SK-N-SH (cell line): ENCODE measurements around the gene LNX2. TPM values are rescaled to one million over a fixed set of nuclear protein-coding genes. Genes with fewer than 3 reads are reported as not detected.
A peak's percentile ranks its signal among the peaks of the same experiment; 100 is the strongest.

Experiments used
- CTCF ChIA-PET: fragments of 300-600, 350-600 bp; formaldehyde crosslinking; extraction: SDS; loops from one replicate; lab custom pipeline; 2021; lab: Yijun Ruan, JAX
- POLR2A ChIA-PET: fragments of 350-600 bp; sonication (Branson Sonifier 250); formaldehyde crosslinking; extraction: SDS; loops from one replicate; lab custom pipeline; 2020; ENCODE audit warnings: antibody characterized with exemption, inconsistent platforms; lab: Yijun Ruan, JAX
- DNase-seq: peaks from one replicate; pipeline ENCODE4 v3.0.0; 2012
- H2AFZ ChIP-seq: fragments of 200-600 bp; sonication (generic); 2 replicates; pipeline ENCODE4 v1.8.1; 2016; ENCODE audit warnings: antibody characterized with exemption, mild to moderate bottlenecking, low read depth
- H3F3A ChIP-seq: fragments of 200-600 bp; sonication (generic); replicated peaks from 2 replicates; pipeline ENCODE3; 2016; ENCODE audit warnings: antibody characterized with exemption, mild to moderate bottlenecking; ENCODE audit not compliant: insufficient read depth
- H3K27ac ChIP-seq, 2 experiments: fragments of 200-500 bp in 1 of 2; fragments of 200-600 bp in 1 of 2; sonication (Bioruptor generic) in 1 of 2; sonication (generic), shearing (Covaris generic) in 1 of 2; 2 replicates each; pipeline versions ENCODE4 v1.5.1 to v1.6.1; 2014 to 2016; ENCODE audit warnings: low read depth in 2 of 2, inconsistent platforms in 1 of 2, low read length in 1 of 2, mild to moderate bottlenecking in 1 of 2, mixed read lengths in 1 of 2
- H3K27me3 ChIP-seq: fragments of 200-600 bp; sonication (generic), shearing (Covaris generic); 2 replicates; pipeline ENCODE4 v1.6.1; 2016; ENCODE audit warnings: mixed run types; ENCODE audit not compliant: insufficient read depth
- H3K36me3 ChIP-seq, 2 experiments: fragments of 200-500 bp in 1 of 2; fragments of 200-600 bp in 1 of 2; sonication (Bioruptor generic) in 1 of 2; sonication (generic) in 1 of 2; replicated peaks in 1 of 2; 2 replicates each; pipeline versions ENCODE3 to v1.5.1; 2014 to 2016; ENCODE audit warnings: low read length in 1 of 2, mild to moderate bottlenecking in 1 of 2; ENCODE audit not compliant: insufficient read depth in 2 of 2, control insufficient read depth in 1 of 2
- H3K4me1 ChIP-seq, 2 experiments: fragments of 200-500 bp in 1 of 2; fragments of 200-600 bp in 1 of 2; sonication (Bioruptor generic) in 1 of 2; sonication (generic), shearing (Covaris generic) in 1 of 2; 2 replicates each; pipeline versions ENCODE4 v1.5.1 to v1.6.1; 2014 to 2016; ENCODE audit warnings: low read depth in 1 of 2, low read length in 1 of 2, mixed run types in 1 of 2; ENCODE audit not compliant: insufficient read depth in 2 of 2, control insufficient read depth in 1 of 2
- H3K4me2 ChIP-seq: fragments of 200-600 bp; sonication (generic), shearing (Covaris generic); 2 replicates; pipeline ENCODE4 v1.6.1; 2017; ENCODE audit warnings: mixed run types
- H3K4me3 ChIP-seq, 2 experiments: fragments of 200-500 bp in 1 of 2; fragments of 200-600 bp in 1 of 2; sonication (Bioruptor generic) in 1 of 2; sonication (generic), shearing (Covaris generic) in 1 of 2; 2 replicates each; pipeline versions ENCODE4 v1.5.1 to v1.8.1; 2014 to 2016; ENCODE audit warnings: low read depth in 2 of 2, inconsistent platforms in 1 of 2, low read length in 1 of 2, mild to moderate bottlenecking in 1 of 2, mixed read lengths in 1 of 2, moderate library complexity in 1 of 2
- H3K79me2 ChIP-seq: fragments of 200-600 bp; sonication (generic); 2 replicates; pipeline ENCODE4 v1.8.1; 2017; ENCODE audit warnings: mild to moderate bottlenecking; ENCODE audit not compliant: insufficient read depth
- H3K9ac ChIP-seq: fragments of 200-600 bp; sonication (generic); 2 replicates; pipeline ENCODE4 v1.6.1; 2017; ENCODE audit warnings: mixed run types
- H3K9me2 ChIP-seq: fragments of 200-600 bp; sonication (generic); 2 replicates; pipeline ENCODE4 v1.6.1; 2017; ENCODE audit warnings: mixed run types
- H3K9me3 ChIP-seq: fragments of 200-600 bp; sonication (generic); 2 replicates; pipeline ENCODE4 v1.6.1; 2017; ENCODE audit warnings: mixed run types, mild to moderate bottlenecking, moderate library complexity
- H4K20me1 ChIP-seq: fragments of 200-600 bp; sonication (generic); 2 replicates; pipeline ENCODE4 v1.6.1; 2017; ENCODE audit warnings: mild to moderate bottlenecking, mixed run types; ENCODE audit not compliant: insufficient read depth
- FOSL2 ChIP-seq: IDR thresholded peaks from 2 replicates; pipeline ENCODE4 v1.4.0; 2012; ENCODE audit warnings: low read depth, mild to moderate bottlenecking, moderate library complexity, borderline replicate concordance
- FOXM1 ChIP-seq: IDR thresholded peaks from 2 replicates; pipeline ENCODE4 v1.4.0; 2012; ENCODE audit warnings: low read depth, mild to moderate bottlenecking
- JUND ChIP-seq: IDR thresholded peaks from 2 replicates; pipeline ENCODE4 v1.4.0; 2012
- MEF2A ChIP-seq: IDR thresholded peaks from 2 replicates; pipeline ENCODE4 v1.4.0; 2012; ENCODE audit warnings: low read depth, borderline replicate concordance
- NRF1 ChIP-seq: IDR thresholded peaks from 2 replicates; pipeline ENCODE4 v1.6.1; 2012; ENCODE audit warnings: low read depth, mild to moderate bottlenecking, low read length
- PBX3 ChIP-seq: IDR thresholded peaks from 2 replicates; pipeline ENCODE4; 2012
- POLR2AphosphoS5 ChIP-seq: IDR thresholded peaks from 2 replicates; pipeline ENCODE4 v1.6.1; 2012; ENCODE audit warnings: low read depth, low read length
- RAD21 ChIP-seq: IDR thresholded peaks from 2 replicates; pipeline ENCODE4 v1.6.1; 2012; ENCODE audit warnings: mild to moderate bottlenecking, low read length
- SIN3A ChIP-seq: IDR thresholded peaks from 2 replicates; pipeline ENCODE4 v1.6.1; 2012; ENCODE audit warnings: low read depth, mild to moderate bottlenecking, low read length, moderate library complexity, borderline replicate concordance
- TAF1 ChIP-seq: IDR thresholded peaks from 2 replicates; pipeline ENCODE4 v1.6.1; 2012; ENCODE audit warnings: low read depth, mild to moderate bottlenecking, low read length, moderate library complexity, borderline replicate concordance
- TCF12 ChIP-seq: IDR thresholded peaks from 2 replicates; pipeline ENCODE4 v1.4.0; 2012
- YY1 ChIP-seq: IDR thresholded peaks from 2 replicates; pipeline ENCODE4 v1.4.0; 2012; ENCODE audit warnings: low read depth, mild to moderate bottlenecking
- WGBS: methylation state at CpG from one replicate; pipeline ENCODE4 v1.1.6; 2017; ENCODE audit warnings: low lambda C conversion rate; 5-methylcytosine and 5-hydroxymethylcytosine counted together
- polyA plus RNA-seq, 3 experiments: library from polyadenylated mRNA; depleted of rRNA; stranded (reverse); fragments of >200 nt; gene quantifications; 2 replicates each; pipeline ENCODE4 v1.2.3, GENCODE V29; 2012
- TF ChIP-seq, protein P1 (sequence below): fragments of 200-600 bp; sonication (generic); IDR thresholded peaks from 2 replicates; pipeline ENCODE4 v1.6.1; 2017; ENCODE audit warnings: antibody characterized with exemption, mild to moderate bottlenecking, moderate library complexity
- TF ChIP-seq, protein P2 (sequence below): IDR thresholded peaks from 2 replicates; pipeline ENCODE4 v1.4.0; 2012; ENCODE audit warnings: low read depth
- TF ChIP-seq, protein P3 (sequence below): fragments of 150-350 bp; IDR thresholded peaks from 2 replicates; pipeline ENCODE4 v1.6.1; 2016; ENCODE audit warnings: mild to moderate bottlenecking, low read depth, low read length
- TF ChIP-seq, protein P4 (sequence below): IDR thresholded peaks from 2 replicates; pipeline ENCODE4 v1.4.0; 2012; ENCODE audit warnings: low read depth, borderline replicate concordance
- TF ChIP-seq, protein P5 (sequence below): IDR thresholded peaks from 2 replicates; pipeline ENCODE4 v1.4.0; 2012; ENCODE audit warnings: low read depth, borderline replicate concordance

Gene LNX2
- polyA plus RNA-seq, 1 of the 3 experiments (the other 2 are of a cell fraction): 3.7 TPM

GRCh38 chr13:27600711-27601110 lies 19.6 kb downstream of the LNX2 start:
- Histone ChIP-seq H3K4me2 (no peak overlapping the region), H3K4me1 (peaks cover 0 to 10% of the 10 kb centered on the region in 2 experiments; a peak in 1 of 4 replicates), H3K27ac (no peak overlapping the region; a peak in 1 of 4 replicates), H3K4me3 (no peak overlapping the region)
- 94% methylated on average over 1 of the region's 1 CpG for whole genome bisulfite sequencing
- CTCF ChIA-PET: interaction anchor here (2.0 kb wide), 1 partner anchor 68 kb away, joined by 6 read pairs; no protein-coding TSS in a partner anchor
- no peak for TF ChIP-seq PBX3
- no peak for TF ChIP-seq POLR2AphosphoS5
- no peak for TF ChIP-seq SIN3A
- TF ChIP-seq MEF2A: no peak
- no peak for TF ChIP-seq TCF12
- no peak for TF ChIP-seq FOXM1
- no peak for TF ChIP-seq NRF1
- TF ChIP-seq, protein P1, sequence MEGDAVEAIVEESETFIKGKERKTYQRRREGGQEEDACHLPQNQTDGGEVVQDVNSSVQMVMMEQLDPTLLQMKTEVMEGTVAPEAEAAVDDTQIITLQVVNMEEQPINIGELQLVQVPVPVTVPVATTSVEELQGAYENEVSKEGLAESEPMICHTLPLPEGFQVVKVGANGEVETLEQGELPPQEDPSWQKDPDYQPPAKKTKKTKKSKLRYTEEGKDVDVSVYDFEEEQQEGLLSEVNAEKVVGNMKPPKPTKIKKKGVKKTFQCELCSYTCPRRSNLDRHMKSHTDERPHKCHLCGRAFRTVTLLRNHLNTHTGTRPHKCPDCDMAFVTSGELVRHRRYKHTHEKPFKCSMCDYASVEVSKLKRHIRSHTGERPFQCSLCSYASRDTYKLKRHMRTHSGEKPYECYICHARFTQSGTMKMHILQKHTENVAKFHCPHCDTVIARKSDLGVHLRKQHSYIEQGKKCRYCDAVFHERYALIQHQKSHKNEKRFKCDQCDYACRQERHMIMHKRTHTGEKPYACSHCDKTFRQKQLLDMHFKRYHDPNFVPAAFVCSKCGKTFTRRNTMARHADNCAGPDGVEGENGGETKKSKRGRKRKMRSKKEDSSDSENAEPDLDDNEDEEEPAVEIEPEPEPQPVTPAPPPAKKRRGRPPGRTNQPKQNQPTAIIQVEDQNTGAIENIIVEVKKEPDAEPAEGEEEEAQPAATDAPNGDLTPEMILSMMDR: no peak
- TF ChIP-seq, all 33 proteins: peak for 0
- POLR2A ChIA-PET: no interaction called here
- Histone ChIP-seq H3K9me3 (no peaks in the 10 kb centered on the region), H3K9ac (no peak overlapping the region), H3K79me2 (peaks cover 19% of the 10 kb centered on the region; the same call in 1 of the 2 replicates), H3F3A (no peaks in the 10 kb centered on the region), H3K27me3 (no peaks in the 10 kb centered on the region), H4K20me1 (no peaks in the 10 kb centered on the region), H3K36me3 (no peaks in the 10 kb centered on the region), H3K9me2 (no peaks in the 10 kb centered on the region), H2AFZ (no peak overlapping the region)
- no peak for DNase-seq

DNA sequence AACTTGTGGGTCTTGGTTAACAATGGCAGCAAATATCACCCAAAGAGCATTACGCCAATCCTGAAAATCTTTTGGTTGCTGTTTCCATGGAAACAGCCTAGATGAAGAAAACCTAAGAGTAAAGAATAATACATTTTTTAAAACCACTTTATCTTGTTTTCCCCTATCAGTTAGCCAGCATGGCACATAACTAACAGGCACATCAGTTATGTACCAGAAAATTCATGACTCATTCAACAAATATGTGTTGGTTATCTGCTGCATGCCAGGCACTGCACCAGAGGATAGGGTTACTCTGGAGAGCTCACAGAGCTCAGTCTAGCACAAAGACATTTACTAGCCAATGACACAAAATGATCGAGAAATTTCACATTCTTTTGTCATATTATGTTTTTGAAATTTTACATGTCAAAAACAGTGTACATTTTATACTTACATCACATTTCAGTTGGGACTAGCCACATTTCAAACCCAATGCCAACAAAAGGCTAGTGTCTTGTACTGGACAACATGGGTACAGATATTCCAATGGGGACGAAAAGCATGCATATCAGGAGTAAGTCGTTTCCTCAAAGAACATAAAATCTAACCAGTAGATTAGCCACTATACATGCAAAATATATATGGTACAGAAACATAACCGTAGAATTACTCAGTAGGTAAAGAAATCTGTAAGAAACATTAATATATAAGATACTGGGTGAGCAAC lies 20.3 kb downstream of the LNX2 start:
- no peaks in the 10 kb centered on the region for H3F3A ChIP-seq
- H3K36me3 ChIP-seq: no peaks in the 10 kb centered on the region
- H3K79me2 ChIP-seq: peaks cover 16% of the 10 kb centered on the region; the same call in 1 of the 2 replicates
- no peaks in the 10 kb centered on the region for H3K9me3 ChIP-seq
- H3K4me2 ChIP-seq: peak overlapping the region; percentile 27
- H2AFZ ChIP-seq: no peak overlapping the region
- H3K9me2 ChIP-seq: no peaks in the 10 kb centered on the region
- no peaks in the 10 kb centered on the region for H4K20me1 ChIP-seq
- H3K27me3 ChIP-seq: no peaks in the 10 kb centered on the region
- no peak overlapping the region for H3K9ac ChIP-seq
- 58% methylated on average over 5 of the region's 5 CpGs for WGBS
- H3K27ac ChIP-seq: peak overlapping the region; percentile 36 to 47; a peak in 3 of 4 replicates
- no peak overlapping the region for H3K4me3 ChIP-seq
- ChIA-PET CTCF (interaction anchor here (2.0 to 2.4 kb wide), 2 partner anchors 67 kb away, joined by 6 to 11 read pairs; no protein-coding TSS in a partner anchor), POLR2A (no interaction called here)
- peaks cover 0 to 10% of the 10 kb centered on the region in 2 experiments; a peak in 1 of 4 replicates for H3K4me1 ChIP-seq
- DNase-seq: peak; percentile 17
- TF ChIP-seq, protein P2, sequence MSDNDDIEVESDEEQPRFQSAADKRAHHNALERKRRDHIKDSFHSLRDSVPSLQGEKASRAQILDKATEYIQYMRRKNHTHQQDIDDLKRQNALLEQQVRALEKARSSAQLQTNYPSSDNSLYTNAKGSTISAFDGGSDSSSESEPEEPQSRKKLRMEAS: peak; percentile 53; the same call in 1 of the 2 replicates
- TF ChIP-seq YY1 (no peak), POLR2AphosphoS5 (0 out of 2 replicates have a peak, but pooled peaks have one; percentile 36), JUND (peak; percentile 98), TCF12 (peak; percentile 79), MEF2A (no peak), TAF1 (no peak), PBX3 (peak; percentile 63), RAD21 (no peak), FOSL2 (peak; percentile 84)
- TF ChIP-seq, protein P3, sequence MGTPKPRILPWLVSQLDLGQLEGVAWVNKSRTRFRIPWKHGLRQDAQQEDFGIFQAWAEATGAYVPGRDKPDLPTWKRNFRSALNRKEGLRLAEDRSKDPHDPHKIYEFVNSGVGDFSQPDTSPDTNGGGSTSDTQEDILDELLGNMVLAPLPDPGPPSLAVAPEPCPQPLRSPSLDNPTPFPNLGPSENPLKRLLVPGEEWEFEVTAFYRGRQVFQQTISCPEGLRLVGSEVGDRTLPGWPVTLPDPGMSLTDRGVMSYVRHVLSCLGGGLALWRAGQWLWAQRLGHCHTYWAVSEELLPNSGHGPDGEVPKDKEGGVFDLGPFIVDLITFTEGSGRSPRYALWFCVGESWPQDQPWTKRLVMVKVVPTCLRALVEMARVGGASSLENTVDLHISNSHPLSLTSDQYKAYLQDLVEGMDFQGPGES: no peak
- TF ChIP-seq, protein P4, sequence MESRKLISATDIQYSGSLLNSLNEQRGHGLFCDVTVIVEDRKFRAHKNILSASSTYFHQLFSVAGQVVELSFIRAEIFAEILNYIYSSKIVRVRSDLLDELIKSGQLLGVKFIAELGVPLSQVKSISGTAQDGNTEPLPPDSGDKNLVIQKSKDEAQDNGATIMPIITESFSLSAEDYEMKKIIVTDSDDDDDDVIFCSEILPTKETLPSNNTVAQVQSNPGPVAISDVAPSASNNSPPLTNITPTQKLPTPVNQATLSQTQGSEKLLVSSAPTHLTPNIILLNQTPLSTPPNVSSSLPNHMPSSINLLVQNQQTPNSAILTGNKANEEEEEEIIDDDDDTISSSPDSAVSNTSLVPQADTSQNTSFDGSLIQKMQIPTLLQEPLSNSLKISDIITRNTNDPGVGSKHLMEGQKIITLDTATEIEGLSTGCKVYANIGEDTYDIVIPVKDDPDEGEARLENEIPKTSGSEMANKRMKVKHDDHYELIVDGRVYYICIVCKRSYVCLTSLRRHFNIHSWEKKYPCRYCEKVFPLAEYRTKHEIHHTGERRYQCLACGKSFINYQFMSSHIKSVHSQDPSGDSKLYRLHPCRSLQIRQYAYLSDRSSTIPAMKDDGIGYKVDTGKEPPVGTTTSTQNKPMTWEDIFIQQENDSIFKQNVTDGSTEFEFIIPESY: 0 out of 2 replicates have a peak, but pooled peaks have one; percentile 46
- TF ChIP-seq, protein P5, sequence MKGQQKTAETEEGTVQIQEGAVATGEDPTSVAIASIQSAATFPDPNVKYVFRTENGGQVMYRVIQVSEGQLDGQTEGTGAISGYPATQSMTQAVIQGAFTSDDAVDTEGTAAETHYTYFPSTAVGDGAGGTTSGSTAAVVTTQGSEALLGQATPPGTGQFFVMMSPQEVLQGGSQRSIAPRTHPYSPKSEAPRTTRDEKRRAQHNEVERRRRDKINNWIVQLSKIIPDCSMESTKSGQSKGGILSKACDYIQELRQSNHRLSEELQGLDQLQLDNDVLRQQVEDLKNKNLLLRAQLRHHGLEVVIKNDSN: no peak
